NB4 (cell line): Measurements from ENCODE around the gene AP1S3.
A peak's percentile ranks its signal among the peaks of the same experiment; 100 is the strongest.
"Not testable (repeated sequence)": the region's sequence is repeated elsewhere in the genome, so short reads cannot be mapped to it uniquely, and the experiment has no call there.

Source experiments
- DNase-seq: peaks from one replicate; pipeline ENCODE4 v3.0.0; 2010; ENCODE audit warnings: low read depth
- H3K4me3 ChIP-seq: one replicate; pipeline ENCODE4 v1.5.1; 2011; ENCODE audit warnings: mild to moderate bottlenecking, low read depth, low read length, moderate library complexity
- MYC ChIP-seq: IDR thresholded peaks from 2 replicates; pipeline ENCODE4 v1.6.1; 2011; ENCODE audit warnings: low read depth, low read length
- POLR2A ChIP-seq: IDR thresholded peaks from 2 replicates; pipeline ENCODE4 v1.6.1; 2011; ENCODE audit warnings: mild to moderate bottlenecking; ENCODE audit not compliant: insufficient read length; ENCODE audit errors: extremely low read depth
- TF ChIP-seq, protein P1 (sequence below): IDR thresholded peaks from 2 replicates; pipeline ENCODE4 v1.6.1; 2011; ENCODE audit warnings: low read depth, low read length
- TF ChIP-seq, protein P2 (sequence below): IDR thresholded peaks from one replicate; pipeline ENCODE4 v1.5.1; 2012; ENCODE audit warnings: low read depth, low read length

AP1S3 gene

GRCh38 chr2:223789423-223789822 is 48.0 kb downstream of the AP1S3 start:
- TF ChIP-seq MYC (no peak), POLR2A (no peak)
- TF ChIP-seq, protein P1, sequence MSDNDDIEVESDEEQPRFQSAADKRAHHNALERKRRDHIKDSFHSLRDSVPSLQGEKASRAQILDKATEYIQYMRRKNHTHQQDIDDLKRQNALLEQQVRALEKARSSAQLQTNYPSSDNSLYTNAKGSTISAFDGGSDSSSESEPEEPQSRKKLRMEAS: no peak
- TF ChIP-seq, protein P2, sequence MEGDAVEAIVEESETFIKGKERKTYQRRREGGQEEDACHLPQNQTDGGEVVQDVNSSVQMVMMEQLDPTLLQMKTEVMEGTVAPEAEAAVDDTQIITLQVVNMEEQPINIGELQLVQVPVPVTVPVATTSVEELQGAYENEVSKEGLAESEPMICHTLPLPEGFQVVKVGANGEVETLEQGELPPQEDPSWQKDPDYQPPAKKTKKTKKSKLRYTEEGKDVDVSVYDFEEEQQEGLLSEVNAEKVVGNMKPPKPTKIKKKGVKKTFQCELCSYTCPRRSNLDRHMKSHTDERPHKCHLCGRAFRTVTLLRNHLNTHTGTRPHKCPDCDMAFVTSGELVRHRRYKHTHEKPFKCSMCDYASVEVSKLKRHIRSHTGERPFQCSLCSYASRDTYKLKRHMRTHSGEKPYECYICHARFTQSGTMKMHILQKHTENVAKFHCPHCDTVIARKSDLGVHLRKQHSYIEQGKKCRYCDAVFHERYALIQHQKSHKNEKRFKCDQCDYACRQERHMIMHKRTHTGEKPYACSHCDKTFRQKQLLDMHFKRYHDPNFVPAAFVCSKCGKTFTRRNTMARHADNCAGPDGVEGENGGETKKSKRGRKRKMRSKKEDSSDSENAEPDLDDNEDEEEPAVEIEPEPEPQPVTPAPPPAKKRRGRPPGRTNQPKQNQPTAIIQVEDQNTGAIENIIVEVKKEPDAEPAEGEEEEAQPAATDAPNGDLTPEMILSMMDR: no peak
- DNase-seq: no peak
- no peak overlapping the region for H3K4me3 ChIP-seq

DNA sequence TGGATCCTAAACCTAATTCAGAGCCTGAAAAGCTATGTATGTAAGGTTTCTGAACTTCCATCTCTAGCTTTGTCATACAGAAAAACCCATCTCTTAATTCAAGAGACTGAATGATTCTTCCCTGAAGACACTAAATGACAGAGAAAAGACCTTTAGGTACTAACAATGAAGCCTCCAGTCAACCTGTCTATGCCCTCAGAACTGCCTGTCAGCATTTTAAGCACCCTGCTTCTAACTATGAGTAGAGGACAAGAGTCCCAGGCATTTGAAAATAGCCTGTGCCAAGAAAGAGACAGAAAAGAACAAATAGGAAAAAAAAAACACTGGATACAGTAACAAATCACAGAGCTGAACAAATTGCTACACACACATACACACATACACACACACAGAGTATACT is 48.6 kb downstream of the AP1S3 start:
- TF ChIP-seq MYC (no peak), POLR2A (no peak)
- TF ChIP-seq, protein P1: no peak
- TF ChIP-seq, protein P2: no peak
- H3K4me3 ChIP-seq: no peak overlapping the region
- no peak for DNase-seq

DNA sequence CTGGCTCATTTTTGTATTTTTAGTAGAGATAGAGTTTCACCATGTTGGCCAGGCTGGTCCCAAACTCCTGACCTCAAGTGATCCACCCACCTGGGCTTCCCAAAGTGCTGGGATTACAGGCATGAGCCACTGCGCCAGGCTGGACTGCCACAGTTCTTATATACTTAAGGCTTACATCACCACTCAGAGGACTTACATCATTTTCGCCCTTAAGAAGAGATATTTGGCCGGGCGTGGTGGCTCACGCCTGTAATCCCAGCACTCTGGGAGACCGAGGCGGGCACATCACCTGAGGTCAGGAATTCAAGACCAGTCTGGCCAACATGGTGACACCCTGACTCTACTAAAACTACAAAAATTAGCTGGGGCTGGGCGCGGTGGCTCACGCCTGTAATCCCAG is 49.3 kb downstream of the AP1S3 start:
- DNase-seq, H3K4me3 ChIP-seq: not testable (repeated sequence)

GRCh38 chr2:223787358-223787757 is 50.0 kb downstream of the AP1S3 start:
- DNase-seq: peak; percentile 48
- TF ChIP-seq, protein P2: no peak
- no peak for TF ChIP-seq POLR2A
- no peak for TF ChIP-seq MYC
- TF ChIP-seq, protein P1: no peak
- no peak overlapping the region for H3K4me3 ChIP-seq

- TF ChIP-seq, protein P2: no peak
- TF ChIP-seq, protein P1: no peak
- TF ChIP-seq POLR2A (no peak), MYC (no peak)
- DNase-seq: peak; percentile 9
- H3K4me3 ChIP-seq: no peak overlapping the region
Measured at GRCh38 chr2:223786943-223787342, 50.4 kb downstream of the AP1S3 start.

- TF ChIP-seq, protein P1: no peak
- TF ChIP-seq POLR2A: no peak
- H3K4me3 ChIP-seq: no peak overlapping the region
- DNase-seq: no peak
Measured at GRCh38 chr2:223786236-223786635, 51.1 kb downstream of the AP1S3 start.

DNA sequence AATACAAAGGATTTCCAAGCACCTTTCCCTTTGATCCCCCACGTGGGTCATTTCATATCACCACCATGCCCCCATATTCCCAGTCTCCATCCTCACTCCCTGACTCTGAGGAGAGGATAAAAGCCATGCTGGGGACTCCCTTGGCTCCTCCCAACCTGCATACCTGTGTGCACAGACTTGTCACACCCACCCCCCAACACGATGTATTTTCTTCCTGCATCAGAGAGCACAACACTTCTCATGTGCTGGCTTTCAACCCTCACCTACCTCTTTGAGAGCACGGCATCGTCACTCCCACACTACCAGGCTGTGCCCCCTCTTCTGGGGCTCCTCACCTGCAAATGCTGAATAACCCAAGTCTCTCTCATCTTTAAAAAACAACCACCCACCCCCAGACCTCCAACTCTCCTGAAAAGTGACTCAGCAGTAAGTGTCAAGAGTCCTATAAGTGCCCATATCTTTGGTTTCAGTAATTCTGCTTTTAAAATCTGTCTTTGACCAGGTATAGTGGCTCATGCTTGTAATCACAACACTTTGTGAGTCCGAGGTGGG is 53.1 kb downstream of the AP1S3 start:
- no peak for TF ChIP-seq MYC
- TF ChIP-seq POLR2A: no peak
- TF ChIP-seq, protein P1: no peak
- TF ChIP-seq, protein P2: no peak
- DNase-seq: no peak
- H3K4me3 ChIP-seq: no peak overlapping the region
